NB4 (cell line): ENCODE results near the gene SLX9.

Source experiments
- CTCF ChIP-seq: IDR thresholded peaks from one replicate; pipeline ENCODE4 v1.5.1; 2012; ENCODE audit warnings: low read depth, low read length
- MAX ChIP-seq: IDR thresholded peaks from 2 replicates; pipeline ENCODE4 v1.6.1; 2011; ENCODE audit warnings: low read depth, low read length
- MYC ChIP-seq: IDR thresholded peaks from 2 replicates; pipeline ENCODE4 v1.6.1; 2011; ENCODE audit warnings: low read depth, low read length
- POLR2A ChIP-seq: IDR thresholded peaks from 2 replicates; pipeline ENCODE4 v1.6.1; 2011; ENCODE audit warnings: mild to moderate bottlenecking; ENCODE audit not compliant: insufficient read length; ENCODE audit errors: extremely low read depth

DNA sequence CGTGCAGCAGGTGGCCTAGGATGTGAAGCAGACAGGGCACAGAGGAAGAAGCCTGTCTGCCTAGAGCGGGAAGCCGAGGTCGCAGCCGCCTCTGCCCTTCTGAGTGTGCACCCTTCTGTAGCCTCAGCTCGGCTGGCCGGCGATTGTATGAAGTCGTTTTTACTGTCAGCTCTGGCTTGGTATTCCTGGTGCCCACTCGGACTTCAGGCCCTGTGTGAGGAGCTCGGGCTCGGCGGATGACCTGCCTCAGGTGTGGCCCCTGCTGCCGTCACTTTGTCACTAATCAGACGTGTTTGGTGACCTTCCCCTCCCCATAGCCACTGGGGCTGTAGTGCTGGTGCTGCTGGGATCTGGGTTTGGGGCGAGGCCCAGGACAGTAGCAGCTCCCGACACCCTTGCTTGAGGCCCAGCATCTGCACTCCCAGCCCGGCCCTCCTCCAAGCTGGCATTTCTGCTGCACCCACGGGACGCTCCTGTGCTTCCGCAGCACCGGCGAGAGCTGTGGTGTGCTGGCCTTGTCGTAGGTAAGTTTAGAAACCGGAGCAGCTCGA, 18.1 kb downstream of the SLX9 start:
- TF ChIP-seq POLR2A (no peak), CTCF (no peak), MAX (no peak), MYC (no peak)
